ENCODE measurements around the gene FMOD.
"Not testable (repeated sequence)": the region's sequence is repeated elsewhere in the genome, so short reads cannot be mapped to it uniquely, and the experiment has no call there.

The FMOD gene

DNA sequence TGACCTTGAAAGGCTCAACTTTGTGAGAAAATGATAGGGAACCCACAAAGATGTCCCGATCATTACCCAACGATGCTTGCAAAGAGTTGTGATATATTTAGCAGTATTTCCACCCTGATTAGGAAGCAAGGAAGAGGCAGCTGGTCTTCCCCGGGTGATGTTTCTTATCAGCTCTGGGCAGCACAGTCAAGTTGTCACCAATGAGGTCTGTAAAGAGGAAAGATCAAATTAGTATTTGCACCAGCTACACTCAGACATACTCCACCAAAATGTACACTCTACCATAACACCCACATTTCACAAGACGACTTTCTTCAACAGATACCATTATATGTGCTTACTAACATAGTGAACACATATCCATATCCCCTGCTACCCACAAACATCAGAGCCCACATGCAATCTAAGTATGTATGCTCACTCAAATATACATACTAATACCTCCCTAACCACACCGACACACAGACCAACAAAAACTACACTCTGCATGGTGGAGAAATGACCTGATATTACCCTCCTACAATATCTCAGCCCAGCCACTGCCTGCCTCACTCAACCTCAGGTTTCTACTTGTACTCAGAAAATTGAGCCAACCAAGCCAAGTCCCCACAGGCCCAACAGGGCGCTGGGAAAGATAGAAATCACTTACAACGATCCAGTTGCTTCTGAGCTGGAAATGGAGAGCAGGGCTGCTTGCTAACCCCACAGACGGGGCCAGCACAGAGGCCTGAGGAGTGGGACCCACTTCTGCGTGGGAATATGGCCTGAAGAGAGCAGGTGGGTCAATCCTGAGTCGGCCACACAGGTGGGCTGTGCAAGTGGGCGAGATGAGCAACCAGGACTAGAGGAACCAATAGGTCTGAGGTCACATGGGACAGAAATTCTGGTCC is 50.2 kb downstream of the FMOD start:
- no peaks in the 10 kb centered on the region for H3K9me3 ChIP-seq (ENCODE audit: control insufficient read depth, insufficient read depth, low read length)
- H3K4me1 ChIP-seq (ENCODE audit: insufficient read depth, low read length), result no peaks in the 10 kb centered on the region; the same call in none of the 2 replicates
- no peak overlapping the region for H3K9ac ChIP-seq (ENCODE audit: low read depth, low read length)
- H3K36me3 ChIP-seq (ENCODE audit: insufficient read depth, low read length), result no peaks in the 10 kb centered on the region

GRCh38 chr1:203299719-203300429 is 51.0 kb downstream of the FMOD start:
- H3K4me1 ChIP-seq (ENCODE audit: insufficient read depth, low read length); H3K9me3 ChIP-seq (ENCODE audit: control insufficient read depth, insufficient read depth, low read length); H3K36me3 ChIP-seq (ENCODE audit: insufficient read depth, low read length); H3K9ac ChIP-seq (ENCODE audit: low read depth, low read length): not testable (repeated sequence)

DNA sequence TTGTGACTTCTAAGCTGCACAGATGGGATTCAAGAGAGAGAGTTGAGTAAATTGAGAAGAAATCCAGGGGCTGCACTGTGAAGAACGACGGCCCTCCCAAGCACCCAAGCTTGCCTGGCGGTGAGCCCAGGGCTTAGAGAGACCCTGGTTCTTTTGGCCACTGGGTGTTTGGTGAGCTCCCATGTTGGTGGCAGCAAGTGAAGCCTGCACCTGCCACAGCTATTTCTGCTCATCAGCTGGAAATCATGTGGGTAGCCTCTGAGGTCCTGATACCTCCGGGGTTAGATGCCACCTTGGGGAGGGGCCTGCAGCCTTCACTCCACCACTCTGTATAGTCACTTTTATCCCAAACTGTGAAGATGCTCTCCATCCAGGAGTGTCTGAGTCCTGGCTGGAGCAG is 51.8 kb downstream of the FMOD start:
- no peaks in the 10 kb centered on the region; the same call in 1 of the 2 replicates for H3K4me1 ChIP-seq (ENCODE audit: insufficient read depth, low read length)
- H3K9me3 ChIP-seq (ENCODE audit: control insufficient read depth, insufficient read depth, low read length), result no peaks in the 10 kb centered on the region
- no peaks in the 10 kb centered on the region for H3K36me3 ChIP-seq (ENCODE audit: insufficient read depth, low read length)
- H3K9ac ChIP-seq (ENCODE audit: low read depth, low read length), result no peak overlapping the region

- Histone ChIP-seq H3K4me1 (ENCODE audit: insufficient read depth, low read length) (peaks cover under 1% of the 10 kb centered on the region), H3K9ac (ENCODE audit: low read depth, low read length) (no peak overlapping the region)
Observed at GRCh38 chr1:203296460-203297073, 54.4 kb downstream of the FMOD start.

DNA sequence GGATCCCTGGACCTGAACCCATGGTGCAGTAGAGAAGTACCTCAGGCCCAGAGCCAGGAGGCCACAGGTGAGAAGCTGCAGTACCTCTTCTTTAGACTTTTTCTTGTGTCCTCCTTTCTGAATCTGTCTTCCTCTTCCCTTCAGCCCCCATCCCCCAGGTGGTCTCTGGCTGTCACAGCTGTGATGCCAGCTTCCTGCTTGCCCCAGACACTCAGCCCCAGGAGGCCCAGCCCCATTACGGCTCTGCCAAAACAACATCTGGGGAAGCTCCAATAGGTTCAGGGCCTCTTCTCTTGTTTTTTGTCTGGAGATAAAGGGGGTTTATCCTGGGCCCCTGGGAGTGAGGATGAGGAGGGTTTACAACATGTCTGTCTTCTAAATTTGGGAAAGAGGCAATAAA is 55.1 kb downstream of the FMOD start:
- H3K4me1 ChIP-seq (ENCODE audit: insufficient read depth, low read length), result peaks cover 8% of the 10 kb centered on the region
- H3K9me3 ChIP-seq (ENCODE audit: control insufficient read depth, insufficient read depth, low read length), result no peaks in the 10 kb centered on the region
- no peak overlapping the region for H3K9ac ChIP-seq (ENCODE audit: low read depth, low read length)
- no peaks in the 10 kb centered on the region for H3K36me3 ChIP-seq (ENCODE audit: insufficient read depth, low read length)

More at GRCh38 chr1:203296460-203297073, 54.4 kb downstream of the FMOD start:
- Histone ChIP-seq H3K36me3 (ENCODE audit: insufficient read depth, low read length) (no peaks in the 10 kb centered on the region), H3K9me3 (ENCODE audit: control insufficient read depth, insufficient read depth, low read length) (no peaks in the 10 kb centered on the region)

- H3K9me3 ChIP-seq (ENCODE audit: control insufficient read depth, insufficient read depth, low read length), result no peaks in the 10 kb centered on the region
- H3K9ac ChIP-seq (ENCODE audit: low read depth, low read length), result peak overlapping the region; percentile 42; the same call in 1 of the 2 replicates
- no peaks in the 10 kb centered on the region for H3K36me3 ChIP-seq (ENCODE audit: insufficient read depth, low read length)
- H3K4me1 ChIP-seq (ENCODE audit: insufficient read depth, low read length), result peaks cover 39% of the 10 kb centered on the region
Observed at GRCh38 chr1:203291201-203292096, 59.5 kb downstream of the FMOD start.

All from ES-I3 (cell line).